Measurements from ENCODE around the gene GTF2H3.

The GTF2H3 gene

DNA sequence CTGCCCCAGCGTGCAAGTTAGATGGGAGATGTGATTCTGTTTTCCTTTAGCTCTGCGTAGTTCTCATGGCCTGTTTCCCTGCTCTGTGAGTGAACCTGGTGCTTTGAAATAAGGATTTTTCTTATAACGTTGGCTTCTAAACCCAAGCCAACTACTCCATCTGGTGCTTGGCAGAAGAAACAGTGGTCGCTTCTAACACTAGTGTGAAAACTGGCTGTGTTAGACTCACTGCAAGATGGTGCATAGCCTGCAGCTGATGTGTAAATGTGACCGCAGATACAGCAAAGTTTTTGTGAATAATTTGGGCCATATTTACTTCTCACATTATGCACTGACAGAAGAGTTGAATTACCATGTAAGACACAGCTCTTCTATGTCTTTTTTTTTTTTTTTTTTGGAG lies 12.2 kb downstream of the GTF2H3 start:
- no peak for DNase-seq

GRCh38 chr12:123648401-123648800 lies 14.8 kb downstream of the GTF2H3 start:
- no peak for DNase-seq

DNA sequence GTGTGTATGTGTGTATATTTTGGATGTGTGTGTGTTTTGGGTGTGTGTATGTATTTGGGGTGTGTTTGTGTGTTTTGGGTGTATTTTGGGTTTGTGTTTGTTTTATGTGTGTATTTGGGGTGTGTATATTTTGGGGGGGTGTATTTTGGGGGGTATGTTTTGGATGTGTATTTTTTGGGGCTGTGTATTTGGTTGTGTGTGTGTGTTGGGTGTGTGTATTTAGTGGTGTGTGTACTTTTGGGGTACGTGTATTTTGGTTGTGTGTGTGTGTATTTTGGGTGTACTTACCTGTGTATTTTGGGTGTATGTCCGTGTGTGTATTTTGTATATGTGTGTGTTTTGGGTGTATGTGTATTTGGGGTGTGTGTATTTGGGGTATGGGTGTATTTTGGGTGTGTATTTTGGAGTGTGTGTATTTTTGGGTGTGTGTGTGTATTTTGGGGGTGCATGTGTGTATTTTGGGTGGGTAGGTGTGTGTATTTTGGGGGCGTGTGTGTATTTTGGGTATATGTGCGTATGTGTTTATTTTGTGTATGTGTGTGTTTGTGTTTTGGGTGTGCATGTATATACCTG lies 20.6 kb downstream of the GTF2H3 start:
- DNase-seq: no peak

GRCh38 chr12:123655420-123655819 lies 21.8 kb downstream of the GTF2H3 start:
- DNase-seq: peak; percentile 53

- no peak for DNase-seq
Observed at GRCh38 chr12:123656392-123656791, 22.8 kb downstream of the GTF2H3 start.

DNA sequence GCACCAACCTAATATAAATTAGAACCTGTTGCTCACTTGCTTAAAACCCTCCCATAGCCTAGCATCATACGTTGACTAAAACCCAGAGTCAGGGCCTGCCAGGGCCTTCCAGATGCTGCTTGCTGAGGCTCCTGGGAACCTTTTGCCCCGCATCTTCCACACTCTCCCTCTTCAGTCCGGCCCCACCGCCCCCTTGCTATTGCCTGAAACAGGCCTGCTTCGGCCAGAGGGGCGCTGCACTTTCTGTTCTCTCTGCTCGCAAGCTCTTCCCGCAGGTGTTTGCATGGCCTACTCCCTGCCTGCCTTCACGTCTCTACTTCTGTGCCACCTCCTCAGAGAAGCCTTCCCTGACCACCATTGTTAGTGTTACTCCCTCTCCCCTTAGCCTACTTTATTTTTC lies 23.6 kb downstream of the GTF2H3 start:
- DNase-seq: no peak

- DNase-seq: no peak
Observed at GRCh38 chr12:123659996-123660727, 26.5 kb downstream of the GTF2H3 start.

GRCh38 chr12:123667771-123668170 lies 34.1 kb downstream of the GTF2H3 start:
- no peak for DNase-seq

- peak; percentile 82 for DNase-seq
Observed at GRCh38 chr12:123670882-123671728, 37.5 kb downstream of the GTF2H3 start, which contains the start of gene TCTN2. Gene TCTN2 (plus strand): TSS chr12:123671113. CDS start chr12:123671241, 128 bp downstream.

- no peak for DNase-seq
Observed at GRCh38 chr12:123671876-123672275, 38.2 kb downstream of the GTF2H3 start.

DNA sequence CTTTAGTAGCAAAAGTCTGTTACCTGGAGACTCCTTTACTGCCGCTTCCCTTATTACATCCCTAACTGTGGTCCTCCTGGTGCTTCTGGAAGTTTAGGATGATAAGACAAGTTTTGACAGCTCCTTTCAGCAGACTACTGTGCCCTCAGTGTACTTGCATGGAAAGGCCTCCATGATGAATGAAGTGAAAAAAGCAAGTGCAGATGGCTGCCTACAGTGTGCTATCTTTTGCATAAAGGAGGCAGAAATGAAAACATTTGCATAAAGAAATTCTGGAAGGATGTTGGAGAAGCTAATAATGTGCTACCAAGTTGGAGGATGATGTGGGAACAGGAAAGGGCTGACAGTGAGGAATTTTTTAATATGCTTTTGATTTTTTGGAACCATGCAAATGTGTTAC lies 41.8 kb downstream of the GTF2H3 start:
- DNase-seq: no peak

DNA sequence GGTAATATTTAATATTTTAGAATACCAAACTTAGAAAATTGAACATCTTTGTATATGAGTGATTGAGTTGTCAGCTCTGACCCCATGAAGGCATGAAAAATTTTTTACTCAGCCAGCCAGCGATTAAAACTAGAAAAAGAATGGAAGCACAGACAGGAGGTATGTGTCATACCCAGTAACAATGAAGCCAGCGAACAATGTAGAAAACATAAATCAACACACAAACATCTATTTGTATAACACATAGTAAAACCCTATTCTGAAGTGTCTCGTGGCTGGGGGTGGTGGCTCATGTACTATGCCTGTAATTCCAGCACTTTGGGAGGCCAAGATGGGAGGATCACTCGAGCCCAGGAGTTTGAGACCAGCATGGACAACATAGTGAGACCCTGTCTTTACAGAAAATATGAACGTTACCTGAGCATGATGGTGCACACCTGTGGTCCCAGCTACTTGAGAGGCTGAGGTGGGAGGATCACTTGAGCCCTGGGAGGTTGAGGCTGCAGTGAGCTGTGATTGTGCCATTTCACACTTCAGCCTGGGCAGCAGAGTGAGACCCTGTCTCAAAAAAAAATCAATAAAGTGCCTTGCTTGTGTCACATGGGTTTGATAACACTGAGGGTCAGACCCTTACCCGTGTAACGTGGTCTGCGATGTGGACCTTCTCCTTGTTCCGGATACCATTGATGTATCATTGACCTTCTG lies 43.1 kb downstream of the GTF2H3 start:
- no peak for DNase-seq

DNA sequence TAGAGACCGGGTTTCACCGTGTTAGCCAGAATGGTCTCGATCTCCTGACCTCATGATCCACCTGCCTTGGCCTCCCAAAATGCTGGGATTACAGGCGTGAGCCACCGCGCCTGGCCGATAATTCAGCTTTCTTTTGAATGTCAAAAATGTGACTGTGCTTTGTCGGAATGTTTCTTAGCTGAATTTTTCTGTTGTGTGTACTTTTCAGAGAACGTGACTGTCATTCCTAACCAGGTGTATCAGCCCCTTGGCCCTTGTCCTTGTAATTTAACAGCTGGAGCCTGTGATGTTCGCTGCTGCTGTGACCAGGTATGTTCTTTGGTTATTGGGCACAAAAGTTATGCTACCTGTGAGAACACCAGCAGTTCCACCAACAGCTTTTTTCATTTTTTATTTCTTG lies 45.4 kb downstream of the GTF2H3 start:
- no peak for DNase-seq

- DNase-seq: no peak
Observed at GRCh38 chr12:123681605-123682004, 48.0 kb downstream of the GTF2H3 start.

GRCh38 chr12:123683964-123684363 lies 50.3 kb downstream of the GTF2H3 start:
- no peak for DNase-seq

DNA sequence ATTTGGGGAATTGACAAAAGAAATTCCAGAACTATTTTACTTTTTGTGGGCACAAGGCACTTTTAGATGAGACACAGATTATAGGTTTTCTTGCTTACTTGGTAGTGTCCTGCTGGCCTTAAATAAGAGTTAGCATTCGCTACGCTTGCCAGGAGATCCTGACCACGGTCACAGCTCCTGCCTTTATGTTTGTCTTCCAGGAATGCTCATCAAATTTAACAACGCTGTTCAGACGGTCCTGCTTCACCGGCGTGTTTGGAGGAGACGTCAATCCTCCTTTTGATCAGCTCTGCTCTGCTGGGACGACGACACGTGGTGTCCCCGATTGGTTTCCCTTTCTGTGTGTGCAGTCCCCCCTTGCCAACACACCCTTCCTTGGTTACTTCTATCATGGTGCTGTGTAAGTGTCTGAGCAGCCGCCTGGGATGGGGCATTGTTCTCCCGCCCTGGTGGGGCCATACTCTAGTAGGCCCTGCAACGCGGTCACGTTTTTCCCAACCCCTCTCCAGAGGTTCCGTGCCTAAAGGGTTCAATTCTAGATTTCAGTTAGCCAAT lies 53.1 kb downstream of the GTF2H3 start:
- DNase-seq: no peak

DNA sequence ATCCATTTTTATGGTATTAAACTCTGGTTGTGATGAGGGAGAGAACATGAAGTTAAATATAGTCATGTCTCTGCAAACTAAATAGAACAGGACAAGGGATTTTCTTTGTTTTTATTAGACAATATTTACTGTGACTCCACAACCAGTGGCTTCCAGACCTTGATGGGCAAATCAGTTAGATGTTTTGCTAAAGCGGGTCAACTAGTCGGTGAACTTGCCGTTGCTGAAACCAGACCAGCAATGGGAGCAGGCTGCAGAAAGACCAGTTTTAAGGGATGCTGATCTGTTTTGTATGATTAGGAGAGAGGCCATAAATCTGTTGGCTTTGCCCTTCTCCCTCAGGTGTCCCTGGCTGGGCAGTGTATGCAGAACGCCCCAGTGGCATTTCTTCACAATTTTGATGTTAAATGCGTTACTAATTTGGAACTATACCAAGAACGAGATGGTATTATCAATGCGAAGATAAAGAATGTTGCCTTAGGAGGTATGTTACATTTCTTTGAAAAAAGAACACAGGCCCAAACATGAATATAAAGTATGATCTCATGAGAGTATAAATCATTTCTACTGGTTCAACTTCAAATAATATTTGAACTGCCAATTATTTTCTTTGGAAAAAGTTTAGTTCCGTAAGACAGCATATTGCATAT lies 56.7 kb downstream of the GTF2H3 start:
- no peak for DNase-seq

GRCh38 chr12:123696207-123696606 lies 62.6 kb downstream of the GTF2H3 start:
- DNase-seq: no peak

GRCh38 chr12:123696646-123697045 lies 63.0 kb downstream of the GTF2H3 start:
- no peak for DNase-seq

GRCh38 chr12:123705935-123706334 lies 72.3 kb downstream of the GTF2H3 start:
- no peak for DNase-seq

GRCh38 chr12:123707466-123707865 lies 73.8 kb downstream of the GTF2H3 start:
- no peak for DNase-seq

Data from NCI-H526 treated with DMSO at 0.1 percent for 48 hours (cell line).